OCI-LY7 (cell line): ENCODE data around the gene PDZRN3.

Source experiments
- EZH2phosphoT487 ChIP-seq: fragments of 200-600 bp; sonication (generic); IDR thresholded peaks from 2 replicates; pipeline ENCODE4 v1.6.1; 2018; ENCODE audit warnings: low read depth, borderline replicate concordance, mild to moderate bottlenecking, mixed run types, antibody characterized with exemption, low read length, moderate library complexity, mixed read lengths
- TF ChIP-seq, protein P1 (sequence below): fragments of 200-600 bp; sonication (generic); conservative IDR thresholded peaks from 2 replicates; pipeline ENCODE4 v1.5.1; 2014; ENCODE audit warnings: mild to moderate bottlenecking, antibody characterized with exemption, low read length, moderate library complexity, mixed read lengths

DNA sequence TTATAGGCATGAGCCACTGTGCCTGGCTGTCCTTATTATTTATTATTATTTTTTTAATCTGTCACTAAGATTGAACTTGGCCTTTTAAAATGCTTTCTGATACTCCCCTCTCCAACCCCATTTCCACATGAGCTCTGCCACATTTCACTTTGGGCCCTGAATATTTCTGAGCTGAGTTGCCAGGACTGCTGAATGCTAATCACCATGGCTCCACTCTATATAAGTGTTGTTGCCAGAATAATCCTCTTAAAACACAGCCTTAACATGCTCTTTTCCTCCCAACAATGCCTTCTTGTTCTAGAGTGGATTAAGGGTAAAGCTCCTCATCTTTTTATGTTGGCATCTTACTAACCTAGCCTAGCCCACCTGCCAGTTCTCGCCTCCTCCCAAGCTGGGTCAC, 124.4 kb downstream of the PDZRN3 start:
- TF ChIP-seq, protein P1, sequence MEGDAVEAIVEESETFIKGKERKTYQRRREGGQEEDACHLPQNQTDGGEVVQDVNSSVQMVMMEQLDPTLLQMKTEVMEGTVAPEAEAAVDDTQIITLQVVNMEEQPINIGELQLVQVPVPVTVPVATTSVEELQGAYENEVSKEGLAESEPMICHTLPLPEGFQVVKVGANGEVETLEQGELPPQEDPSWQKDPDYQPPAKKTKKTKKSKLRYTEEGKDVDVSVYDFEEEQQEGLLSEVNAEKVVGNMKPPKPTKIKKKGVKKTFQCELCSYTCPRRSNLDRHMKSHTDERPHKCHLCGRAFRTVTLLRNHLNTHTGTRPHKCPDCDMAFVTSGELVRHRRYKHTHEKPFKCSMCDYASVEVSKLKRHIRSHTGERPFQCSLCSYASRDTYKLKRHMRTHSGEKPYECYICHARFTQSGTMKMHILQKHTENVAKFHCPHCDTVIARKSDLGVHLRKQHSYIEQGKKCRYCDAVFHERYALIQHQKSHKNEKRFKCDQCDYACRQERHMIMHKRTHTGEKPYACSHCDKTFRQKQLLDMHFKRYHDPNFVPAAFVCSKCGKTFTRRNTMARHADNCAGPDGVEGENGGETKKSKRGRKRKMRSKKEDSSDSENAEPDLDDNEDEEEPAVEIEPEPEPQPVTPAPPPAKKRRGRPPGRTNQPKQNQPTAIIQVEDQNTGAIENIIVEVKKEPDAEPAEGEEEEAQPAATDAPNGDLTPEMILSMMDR: no peak
- TF ChIP-seq EZH2phosphoT487: no peak
